ENCODE results near the gene SLC66A1. TPM values are rescaled to one million over a fixed set of nuclear protein-coding genes. Genes with fewer than 3 reads are reported as not detected.

Gene SLC66A1
- 16.2 to 23.7 TPM (median 22.1 TPM) in 5 replicates for total RNA-seq (2022; extraction: Qiagen RNA extraction; ENCODE audit: low read depth)

DNA sequence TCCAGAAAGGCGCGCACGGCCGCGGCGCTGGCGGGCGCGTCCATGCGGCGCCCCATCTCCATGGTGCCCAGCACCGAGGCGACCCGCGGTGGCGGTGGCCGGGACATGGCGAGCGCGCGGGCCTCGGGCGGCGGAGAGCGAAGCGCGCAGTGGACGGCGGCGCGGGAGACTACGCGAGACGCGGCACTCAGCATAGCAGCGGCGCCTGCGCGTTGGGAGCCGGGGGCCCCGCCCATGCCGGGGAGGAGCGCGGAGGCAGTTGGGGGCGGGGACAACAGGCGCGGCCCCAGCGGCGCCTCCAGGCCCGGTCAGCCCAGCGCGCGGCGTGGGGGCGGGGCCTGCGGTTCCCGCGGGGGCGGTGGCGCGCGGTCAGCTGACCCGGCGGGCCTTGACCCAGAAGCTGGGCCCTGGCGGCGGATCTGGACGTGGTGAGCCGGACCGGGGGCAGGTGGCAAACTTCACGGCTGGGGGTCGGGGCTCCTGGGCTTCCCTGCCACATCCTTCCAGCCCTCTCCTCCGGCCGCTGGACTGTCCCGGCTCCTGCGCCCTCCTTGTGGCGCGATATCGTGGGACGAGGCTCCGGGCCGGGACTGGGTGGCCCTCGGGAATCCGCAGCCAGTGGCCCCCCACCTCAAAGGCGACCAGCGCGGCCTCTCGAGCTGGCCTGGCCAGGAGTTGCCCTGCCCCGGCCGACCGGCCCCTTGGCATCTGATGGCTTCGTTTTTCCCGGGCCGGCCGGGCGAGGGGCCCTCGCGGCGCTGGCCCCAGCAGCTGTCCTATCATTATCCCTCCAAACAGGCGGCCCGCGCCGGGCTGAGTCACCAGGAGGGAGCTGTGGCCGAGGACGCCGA lies at the start of gene SLC66A1, which contains the start of gene AKR7A2:
Gene SLC66A1 (plus strand): TSS at position 396 of the 851 bp plus-strand sequence. CDS start 5,352 bp downstream, outside the sequence.
Gene AKR7A2 (minus strand): TSS at position 214 of the 851 bp plus-strand sequence. CDS start 20 bp downstream, at position 194.

DNA sequence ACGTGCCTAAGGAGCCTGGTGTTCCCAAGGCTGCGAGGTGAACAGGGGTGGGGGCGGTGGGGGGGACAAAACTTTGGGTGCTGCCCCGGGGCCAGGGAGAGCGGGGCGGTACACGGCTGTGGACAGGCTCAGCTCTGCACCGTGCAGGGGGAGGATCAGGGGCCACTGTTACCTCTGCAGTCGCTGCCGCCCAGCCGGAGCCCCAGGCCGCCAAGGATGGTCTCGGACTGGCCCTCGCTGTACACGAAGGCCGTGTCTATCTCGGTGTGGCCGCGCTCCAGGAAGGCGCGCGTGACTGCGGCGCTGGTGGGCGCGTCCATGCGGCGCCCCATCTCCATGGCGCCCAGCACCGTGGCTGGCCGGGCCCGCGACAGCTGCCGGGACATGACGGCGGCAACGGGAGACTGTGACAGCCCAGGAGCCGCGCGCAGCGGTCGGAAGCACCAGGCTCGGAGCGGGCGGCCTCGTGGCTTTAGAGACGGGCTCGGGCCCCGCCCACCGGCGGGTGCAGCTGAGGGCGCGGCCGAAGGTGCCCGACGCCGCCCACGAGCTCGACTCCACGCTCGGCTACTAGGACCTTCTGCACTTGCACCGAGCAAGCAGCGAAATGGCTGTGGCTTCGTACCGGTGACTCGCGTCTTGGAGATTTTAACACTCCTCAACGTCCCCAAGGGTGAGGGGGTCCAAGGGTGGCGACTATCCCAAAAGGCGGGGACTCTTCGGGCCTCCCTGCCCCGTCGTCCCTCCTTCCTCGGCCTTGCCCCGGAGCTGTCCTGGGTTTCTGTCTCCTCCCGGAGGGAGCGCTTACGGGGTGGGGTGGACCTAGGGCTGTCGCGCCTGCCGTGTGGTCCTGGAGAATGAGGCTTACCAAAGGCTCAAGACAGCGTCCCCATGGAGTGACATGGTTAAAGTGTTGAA lies 23.5 kb upstream of the SLC66A1 start, which contains the start of gene AKR7A3:
Gene AKR7A3 (minus strand): TSS at position 447 of the 918 bp plus-strand sequence. CDS start 61 bp downstream, at position 386.

Other genes starting within 250 kb of the SLC66A1 start
- gene UBR4, start 102.1 kb upstream of the SLC66A1 start, total RNA-seq (2022; extraction: Qiagen RNA extraction; ENCODE audit: low read depth) = 105 to 125 TPM (median 108 TPM) in 5 replicates
- 27.3 to 38.6 TPM (median 35.9 TPM) in 5 replicates for gene EMC1, start 60.8 kb upstream of the SLC66A1 start, total RNA-seq (2022; extraction: Qiagen RNA extraction; ENCODE audit: low read depth)
- gene MRTO4, start 60.5 kb upstream of the SLC66A1 start, total RNA-seq (2022; extraction: Qiagen RNA extraction; ENCODE audit: low read depth) = 70.0 to 77.5 TPM (median 71.7 TPM) in 5 replicates
- gene AKR7A3, start 23.6 kb upstream of the SLC66A1 start, total RNA-seq (2022; extraction: Qiagen RNA extraction; ENCODE audit: low read depth) = 0.14 to 0.17 TPM (median 0.16 TPM) in 5 replicates
- gene AKR7A2, start 182 bp upstream of the SLC66A1 start, total RNA-seq (2022; extraction: Qiagen RNA extraction; ENCODE audit: low read depth) = 35.2 to 53.9 TPM (median 49.8 TPM) in 5 replicates
- 227 to 236 TPM (median 230 TPM) in 5 replicates for gene CAPZB, start 173.2 kb downstream of the SLC66A1 start, total RNA-seq (2022; extraction: Qiagen RNA extraction; ENCODE audit: low read depth)

Measured in A549 treated with CpdA at 1 μM for 4 hours (cell line).